ENCODE measurements around the gene AFAP1. TPM values are rescaled to one million over a fixed set of nuclear protein-coding genes. Genes with fewer than 3 reads are reported as not detected.

Gene AFAP1
- total and polyA plus RNA-seq, 2 donors (not counting 3 experiments of a cell fraction or from before 2014, with no cell fraction given) = 32.3 to 103 TPM

GRCh38 chr4:7979652-7979968 is 39.9 kb upstream of the AFAP1 start:
- dilution Hi-C loops (cut with MboI; ENCODE audit: extremely low pct_ligation_motif_present, low sequenced_read_pairs) (no loop called here), intact Hi-C loops (cut with micrococcal nuclease) (no loop called here)
- DNase-seq (ENCODE audit: low read depth, low spot score) = no peak
- Histone ChIP-seq H3K9me1 (replicated peaks; ENCODE audit: control insufficient read depth, extremely low read depth, insufficient read depth, low read length) (no peaks in the 10 kb centered on the region), H3K36me3 (ENCODE audit: control insufficient read depth in 2 of 2, extremely low read depth in 1 of 2, insufficient read depth in 2 of 2, low read length in 2 of 2) (no peaks in the 10 kb centered on the region), H3K4me2 (ENCODE audit: insufficient read depth, low read length) (no peak overlapping the region), H3K4me1 (ENCODE audit: control insufficient read depth, extremely low read depth, insufficient read depth, low read length) (no peaks in the 10 kb centered on the region), H3K79me2 (ENCODE audit: control insufficient read depth, insufficient read depth, low read length) (no peaks in the 10 kb centered on the region), H3K4me3 (replicated peaks in 1 of 3; ENCODE audit: insufficient read depth in 1 of 3, low read depth in 1 of 3, low read length in 3 of 3) (no peak overlapping the region), H2AFZ (ENCODE audit: low read depth, low read length) (no peak overlapping the region), H3K27ac (ENCODE audit: insufficient read depth, low read depth, low read length) (no peak overlapping the region), H3K9me3 (replicated peaks; ENCODE audit: control insufficient read depth, insufficient read depth, low read length) (no peaks in the 10 kb centered on the region), H4K20me1 (replicated peaks; ENCODE audit: control insufficient read depth, extremely low read depth, insufficient read depth, low read length) (no peaks in the 10 kb centered on the region), H3K9ac (replicated peaks; ENCODE audit: extremely low read depth, insufficient read depth, low read length) (no peak overlapping the region), H3K27me3 (ENCODE audit: control insufficient read depth in 2 of 2, insufficient read depth in 2 of 2, low read length in 2 of 2) (no peaks in the 10 kb centered on the region)
- BruUV-seq (replicated peaks) = no TSS peak
- POLR2A ChIA-PET = no interaction called here
- no peak for FAIRE-seq
- TF ChIP-seq, protein P1, sequence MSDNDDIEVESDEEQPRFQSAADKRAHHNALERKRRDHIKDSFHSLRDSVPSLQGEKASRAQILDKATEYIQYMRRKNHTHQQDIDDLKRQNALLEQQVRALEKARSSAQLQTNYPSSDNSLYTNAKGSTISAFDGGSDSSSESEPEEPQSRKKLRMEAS (IDR thresholded peaks at IDR 0.05; ENCODE audit: insufficient read depth, insufficient read length) = no peak
- no peak for TF ChIP-seq MYC (IDR thresholded peaks at IDR 0.05; ENCODE audit: low read depth, low read length)
- no peak for TF ChIP-seq FOS (IDR thresholded peaks at IDR 0.05; ENCODE audit: borderline replicate concordance, insufficient read depth, low read length)
- no peak for TF ChIP-seq CTCF (IDR thresholded peaks at IDR 0.05; ENCODE audit: extremely low read depth in 1 of 2, insufficient read depth in 1 of 2, low read depth in 1 of 2, low read length in 2 of 2)
- TF ChIP-seq EZH2 (IDR thresholded peaks at IDR 0.05; ENCODE audit: borderline replicate concordance, low read depth, low read length, severe bottlenecking) = no peak
- no peak for TF ChIP-seq POLR2AphosphoS5 (IDR thresholded peaks at IDR 0.05; ENCODE audit: insufficient read depth, low read depth, low read length)
- TF ChIP-seq POLR2A (IDR thresholded peaks at IDR 0.05; ENCODE audit: low read depth, low read length) = no peak
- no peak for TF ChIP-seq JUN (IDR thresholded peaks at IDR 0.05; ENCODE audit: borderline replicate concordance, insufficient read depth, insufficient read length, low read depth)
- CTCF ChIA-PET = interaction anchor here (1.4 kb wide), 2 partner anchors 8 to 175 kb away, joined by 5 to 7 read pairs; no protein-coding TSS in a partner anchor
